Neural progenitor cell (in vitro differentiated cells): ENCODE results near the gene HMX2. TPM values are rescaled to one million over a fixed set of nuclear protein-coding genes. Genes with fewer than 3 reads are reported as not detected.
A peak's percentile ranks its signal among the peaks of the same experiment; 100 is the strongest.

Experiments used
- DNase-seq: peaks from one replicate; pipeline ENCODE4 v3.0.0-alpha.2; 2016; ENCODE audit warnings: low spot score
- H2AFZ ChIP-seq: fragments of 200-600 bp; sonication (generic); replicated peaks from 2 replicates; pipeline ENCODE4 v1.6.1; 2016; ENCODE audit warnings: antibody characterized with exemption
- H3F3A ChIP-seq: fragments of 200-600 bp; sonication (generic); 2 replicates; pipeline ENCODE4 v1.6.1; 2016; ENCODE audit warnings: antibody characterized with exemption, low read depth
- H3K27ac ChIP-seq: fragments of 200-600 bp; sonication (generic); 2 replicates; pipeline ENCODE4 v1.5.1; 2016; ENCODE audit warnings: mild to moderate bottlenecking
- H3K27me3 ChIP-seq: fragments of 200-600 bp; sonication (generic); 2 replicates; pipeline ENCODE4 v1.6.1; 2016; ENCODE audit warnings: mild to moderate bottlenecking, moderate library complexity
- H3K36me3 ChIP-seq: fragments of 200-600 bp; sonication (generic); 2 replicates; pipeline ENCODE4 v1.5.1; 2016
- H3K4me1 ChIP-seq: fragments of 200-600 bp; sonication (generic); 2 replicates; pipeline ENCODE4 v1.6.1; 2016; ENCODE audit warnings: mixed run types
- H3K4me2 ChIP-seq: fragments of 200-600 bp; sonication (generic); 2 replicates; pipeline ENCODE4 v1.6.1; 2016
- H3K4me3 ChIP-seq: fragments of 200-600 bp; sonication (generic); 2 replicates; pipeline ENCODE4 v1.5.1; 2016
- H3K79me2 ChIP-seq: fragments of 200-600 bp; sonication (generic); 2 replicates; pipeline ENCODE4 v1.6.1; 2016; ENCODE audit warnings: low read depth
- H3K9ac ChIP-seq: fragments of 200-600 bp; sonication (generic); 2 replicates; pipeline ENCODE4 v1.6.1; 2016
- H3K9me3 ChIP-seq: fragments of 200-600 bp; sonication (generic); 2 replicates; pipeline ENCODE4 v1.5.1; 2016; ENCODE audit warnings: low read depth
- H4K20me1 ChIP-seq: fragments of 200-600 bp; sonication (generic); 2 replicates; pipeline ENCODE4 v1.6.1; 2016; ENCODE audit warnings: low read depth
- H3K27ac Mint-ChIP-seq: 3 replicates; pipeline ENCODE4 v1.8.0; 2021; ENCODE audit warnings: mixed read lengths
- H3K27me3 Mint-ChIP-seq: 2 replicates; pipeline ENCODE4 v1.8.0; 2022; ENCODE audit warnings: low read depth, mild to moderate bottlenecking, inconsistent platforms, moderate library complexity, mixed read lengths; ENCODE audit not compliant: insufficient read depth
- H3K36me3 Mint-ChIP-seq: 3 replicates; pipeline ENCODE4 v1.8.0; 2021; ENCODE audit warnings: mixed read lengths
- H3K4me1 Mint-ChIP-seq: 3 replicates; pipeline ENCODE4 v1.8.0; 2021; ENCODE audit warnings: mixed read lengths
- H3K4me3 Mint-ChIP-seq: 3 replicates; pipeline ENCODE4 v1.8.0; 2021; ENCODE audit warnings: mild to moderate bottlenecking, moderate library complexity, mixed read lengths
- H3K9me3 Mint-ChIP-seq: 3 replicates; pipeline ENCODE4 v1.8.0; 2020; ENCODE audit warnings: mixed read lengths
- CTCF ChIP-seq: fragments of 200-600 bp; sonication (generic); IDR thresholded peaks from 2 replicates; pipeline ENCODE4 v1.5.1; 2017; ENCODE audit warnings: antibody characterized with exemption, mild to moderate bottlenecking
- EZH2 ChIP-seq: fragments of 200-600 bp; sonication (generic); IDR thresholded peaks from 2 replicates; pipeline ENCODE4 v1.6.1; 2017; ENCODE audit warnings: antibody characterized with exemption, mild to moderate bottlenecking, moderate library complexity
- EZH2phosphoT487 ChIP-seq: fragments of 200-600 bp; sonication (generic); IDR thresholded peaks from 2 replicates; pipeline ENCODE4 v1.6.1; 2017; ENCODE audit warnings: antibody characterized with exemption
- total RNA-seq: library from RNA; depleted of rRNA; stranded (reverse); fragments of >200 nt; gene quantifications from 2 replicates; pipeline ENCODE4 v1.2.3, GENCODE V29; 2015; ENCODE audit warnings: low replicate concordance

Gene HMX2
- total RNA-seq, 1 donor from 2014 or later, result 0.21 TPM

GRCh38 chr10:123149162-123149567 lies 1.2 kb downstream of the HMX2 start:
- Histone ChIP-seq H3K9ac (no peak overlapping the region), H3K27ac (no peak overlapping the region), H2AFZ (peak overlapping the region; percentile 85), H3K4me3 (peak overlapping the region; percentile 37), H4K20me1 (peaks cover 70% of the 10 kb centered on the region), H3F3A (peaks cover 54% of the 10 kb centered on the region), H3K79me2 (no peaks in the 10 kb centered on the region), H3K4me2 (peak overlapping the region; percentile 80), H3K9me3 (no peaks in the 10 kb centered on the region), H3K4me1 (peaks cover 37% of the 10 kb centered on the region), H3K27me3 (peaks cover 96% of the 10 kb centered on the region), H3K36me3 (no peaks in the 10 kb centered on the region)
- Mint-ChIP-seq H3K4me3 (peak overlapping the region; percentile 68), H3K4me1 (peaks cover 39% of the 10 kb centered on the region), H3K36me3 (no peaks in the 10 kb centered on the region), H3K9me3 (peaks cover 2% of the 10 kb centered on the region), H3K27ac (no peak overlapping the region), H3K27me3 (peaks cover 71% of the 10 kb centered on the region)
- TF ChIP-seq EZH2 (no peak), CTCF (no peak), EZH2phosphoT487 (no peak)
- no peak for DNase-seq

DNA sequence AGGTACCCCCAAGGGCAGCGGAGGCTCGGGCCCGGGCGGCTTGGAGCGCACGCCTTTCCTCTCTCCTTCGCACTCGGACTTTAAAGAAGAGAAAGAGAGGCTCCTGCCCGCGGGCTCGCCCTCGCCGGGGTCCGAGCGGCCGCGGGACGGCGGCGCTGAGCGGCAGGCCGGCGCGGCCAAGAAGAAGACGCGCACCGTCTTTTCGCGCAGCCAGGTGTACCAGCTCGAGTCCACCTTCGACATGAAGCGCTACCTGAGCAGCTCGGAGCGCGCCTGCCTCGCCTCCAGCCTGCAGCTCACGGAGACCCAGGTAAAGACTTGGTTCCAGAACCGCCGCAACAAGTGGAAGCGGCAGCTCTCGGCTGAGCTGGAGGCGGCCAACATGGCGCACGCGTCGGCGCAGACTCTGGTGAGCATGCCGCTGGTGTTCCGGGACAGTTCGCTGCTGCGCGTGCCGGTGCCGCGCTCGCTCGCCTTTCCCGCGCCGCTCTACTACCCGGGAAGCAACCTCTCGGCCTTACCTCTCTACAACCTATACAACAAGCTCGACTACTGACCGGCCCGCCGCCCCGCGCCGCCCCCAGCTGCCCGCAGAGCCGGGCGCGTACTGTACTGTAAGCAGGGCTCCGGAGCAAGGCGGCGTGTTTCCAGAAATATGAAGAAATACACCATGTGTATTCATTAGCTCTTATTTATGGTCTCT lies 1.8 kb downstream of the HMX2 start:
- Histone ChIP-seq H3F3A (peaks cover 49% of the 10 kb centered on the region), H4K20me1 (peaks cover 65% of the 10 kb centered on the region), H3K27me3 (peaks cover 90% of the 10 kb centered on the region), H3K79me2 (peaks cover 5% of the 10 kb centered on the region), H3K4me3 (peak overlapping the region; percentile 37), H2AFZ (peak overlapping the region; percentile 85), H3K27ac (no peak overlapping the region), H3K36me3 (no peaks in the 10 kb centered on the region), H3K9me3 (no peaks in the 10 kb centered on the region), H3K4me1 (peaks cover 37% of the 10 kb centered on the region), H3K9ac (no peak overlapping the region), H3K4me2 (peak overlapping the region; percentile 80)
- Mint-ChIP-seq H3K27me3 (peaks cover 65% of the 10 kb centered on the region), H3K36me3 (no peaks in the 10 kb centered on the region), H3K4me3 (peak overlapping the region; percentile 76), H3K4me1 (peaks cover 40% of the 10 kb centered on the region), H3K9me3 (peaks cover 2% of the 10 kb centered on the region), H3K27ac (no peak overlapping the region)
- peak; percentile 79 for DNase-seq
- TF ChIP-seq EZH2phosphoT487, result peak; percentile 95
- TF ChIP-seq CTCF, result no peak
- TF ChIP-seq EZH2, result peak; percentile 83

DNA sequence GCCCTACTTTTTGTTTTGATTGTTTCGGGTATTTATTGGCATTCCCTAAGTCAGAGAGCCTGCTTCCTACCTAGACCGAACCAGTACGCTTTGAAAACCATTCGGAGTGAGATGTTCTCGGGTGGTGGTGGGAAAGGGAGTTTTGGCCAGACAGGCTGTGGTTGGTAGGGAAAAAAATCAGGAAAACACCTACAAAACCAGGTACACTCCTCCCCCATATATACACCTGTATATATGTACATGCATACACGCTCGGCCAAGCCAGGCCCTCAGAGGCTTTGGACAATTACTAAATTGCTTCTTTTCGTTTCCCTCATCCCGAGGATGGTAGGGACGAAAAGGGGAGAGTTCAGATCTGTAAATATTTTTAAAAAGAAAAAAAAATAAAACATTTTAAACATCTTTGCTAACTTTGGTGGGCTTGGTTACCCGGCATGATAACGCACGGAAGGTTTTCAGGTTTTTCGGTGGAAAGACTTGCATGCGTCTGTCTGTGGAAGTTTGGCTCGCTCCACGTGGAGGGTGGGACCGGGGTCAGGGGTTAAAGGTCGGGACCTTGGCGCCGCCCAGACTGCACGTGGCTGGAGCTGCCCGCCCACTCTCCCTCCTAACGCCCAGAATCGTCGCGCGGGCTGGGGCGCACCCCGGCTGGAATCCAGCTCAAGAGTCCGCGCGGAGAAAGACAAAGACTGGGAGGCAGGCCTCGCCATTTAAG lies 2.5 kb downstream of the HMX2 start:
- Mint-ChIP-seq H3K4me1 (peaks cover 41% of the 10 kb centered on the region), H3K4me3 (peak overlapping the region; percentile 76), H3K27me3 (peaks cover 58% of the 10 kb centered on the region), H3K27ac (no peak overlapping the region), H3K36me3 (peaks cover 2% of the 10 kb centered on the region), H3K9me3 (peaks cover 2% of the 10 kb centered on the region)
- Histone ChIP-seq H3K4me3 (peak overlapping the region; percentile 43), H3K9me3 (no peaks in the 10 kb centered on the region), H3K4me1 (peaks cover 41% of the 10 kb centered on the region), H3K27me3 (peaks cover 83% of the 10 kb centered on the region), H3K9ac (no peak overlapping the region), H2AFZ (peak overlapping the region; percentile 64), H4K20me1 (peaks cover 65% of the 10 kb centered on the region), H3K4me2 (peak overlapping the region; percentile 80), H3K36me3 (peaks cover 3% of the 10 kb centered on the region), H3K27ac (no peak overlapping the region), H3F3A (peaks cover 42% of the 10 kb centered on the region), H3K79me2 (peaks cover 12% of the 10 kb centered on the region)
- peak; percentile 83 for DNase-seq
- TF ChIP-seq CTCF, result no peak
- TF ChIP-seq EZH2, result peak; percentile 56
- TF ChIP-seq EZH2phosphoT487, result peak; percentile 38
